H1 (cell line): ENCODE measurements around the gene CIDEA. TPM values are rescaled to one million over a fixed set of nuclear protein-coding genes. Genes with fewer than 3 reads are reported as not detected.

Source experiments
- CTCF ChIA-PET: fragments of 300-600 bp; sonication (Branson Sonifier 250); formaldehyde crosslinking; loops from one replicate; lab custom pipeline; 2021; ENCODE audit not compliant: partially characterized antibody; lab: Charles Lee
- POLR2A ChIA-PET: fragments of 300-600 bp; sonication (Branson Sonifier 250); formaldehyde crosslinking; loops from one replicate; lab custom pipeline; 2021; ENCODE audit warnings: inconsistent platforms; ENCODE audit not compliant: partially characterized antibody; lab: Charles Lee
- DNase-seq, 2 experiments: peaks; one replicate each; pipeline versions ENCODE4 v3.0.0 to v3.0.0-alpha.2; 2010 to 2022; ENCODE audit warnings: low spot score in 2 of 2, low read depth in 1 of 2, mixed read lengths in 1 of 2
- FAIRE-seq: peaks from 2 replicates; lab custom pipeline; 2011; peaks lifted over from hg19 to GRCh38; lab: Jason Lieb, UNC
- H2AFZ ChIP-seq: 2 replicates; pipeline ENCODE4 v1.8.1; 2012; ENCODE audit warnings: low read length, inconsistent platforms
- H2AK5ac ChIP-seq: 2 replicates; pipeline ENCODE4 v1.6.1; 2013; ENCODE audit warnings: low read depth, low read length
- H2BK120ac ChIP-seq: replicated peaks from 2 replicates; pipeline ENCODE3; 2013; ENCODE audit warnings: low read depth, low read length, inconsistent platforms
- H2BK12ac ChIP-seq: 2 replicates; pipeline ENCODE4 v1.6.1; 2013; ENCODE audit warnings: low read depth, low read length
- H2BK15ac ChIP-seq: 2 replicates; pipeline ENCODE4 v1.6.1; 2013; ENCODE audit warnings: low read length
- H2BK20ac ChIP-seq: 2 replicates; pipeline ENCODE4 v1.6.1; 2013; ENCODE audit warnings: low read length
- H2BK5ac ChIP-seq: 2 replicates; pipeline ENCODE4 v1.6.1; 2013; ENCODE audit warnings: low read depth, low read length
- H3K14ac ChIP-seq: 2 replicates; pipeline ENCODE4 v1.6.1; 2013; ENCODE audit warnings: inconsistent platforms; ENCODE audit not compliant: insufficient read length
- H3K18ac ChIP-seq: 2 replicates; pipeline ENCODE4 v1.6.1; 2013; ENCODE audit warnings: low read length; ENCODE audit errors: extremely low read depth
- H3K23ac ChIP-seq: 2 replicates; pipeline ENCODE4 v1.6.1; 2013; ENCODE audit warnings: inconsistent platforms; ENCODE audit not compliant: insufficient read length
- H3K23me2 ChIP-seq: 2 replicates; pipeline ENCODE4 v1.6.1; 2013; ENCODE audit warnings: low read depth, low read length
- H3K27ac ChIP-seq: 2 replicates; pipeline ENCODE4 v1.6.1; 2011; ENCODE audit warnings: low read depth, low read length, inconsistent platforms
- H3K27me3 ChIP-seq, 4 experiments: replicated peaks in 1 of 4; 1 replicate in 1 of 4; 2 replicates in 3 of 4; pipeline versions ENCODE4 v1.6.1 to v1.8.1; 2011 to 2013; ENCODE audit warnings: low read length in 3 of 4, mild to moderate bottlenecking in 3 of 4, inconsistent platforms in 2 of 4, mixed read lengths in 2 of 4, moderate library complexity in 1 of 4; ENCODE audit not compliant: control insufficient read depth in 3 of 4, insufficient read depth in 3 of 4; ENCODE audit errors: extremely low read depth in 1 of 4
- H3K36me3 ChIP-seq, 4 experiments: 2 replicates each; pipeline versions ENCODE4 v1.6.1 to v1.8.1; 2011 to 2013; ENCODE audit warnings: mild to moderate bottlenecking in 4 of 4, low read length in 3 of 4, moderate library complexity in 2 of 4, control low read depth in 1 of 4, inconsistent platforms in 1 of 4; ENCODE audit not compliant: insufficient read depth in 4 of 4, control insufficient read depth in 2 of 4
- H3K4ac ChIP-seq: replicated peaks from 2 replicates; pipeline ENCODE3; 2013; ENCODE audit warnings: low read length, low read depth, mixed read lengths, inconsistent platforms; ENCODE audit not compliant: insufficient read length
- H3K4me1 ChIP-seq, 4 experiments: replicated peaks in 1 of 4; 1 replicate in 1 of 4; 2 replicates in 3 of 4; pipeline versions ENCODE4 v1.6.1 to v1.8.1; 2011 to 2013; ENCODE audit warnings: low read length in 3 of 4, inconsistent platforms in 2 of 4, mixed read lengths in 1 of 4; ENCODE audit not compliant: insufficient read depth in 4 of 4, control insufficient read depth in 3 of 4
- H3K4me2 ChIP-seq, 2 experiments: 2 replicates each; pipeline versions ENCODE4 v1.6.1 to v1.8.1; 2011 to 2013; ENCODE audit warnings: low read depth in 2 of 2, low read length in 2 of 2, control low read depth in 1 of 2, inconsistent platforms in 1 of 2, mild to moderate bottlenecking in 1 of 2; ENCODE audit not compliant: insufficient read depth in 1 of 2
- H3K4me3 ChIP-seq, 4 experiments: fragments of 200-600, 300-600 bp in 1 of 4; sonication (generic), shearing (Covaris generic), sonication (Bioruptor Twin) in 1 of 4; 2 replicates each; pipeline versions ENCODE4 v1.5.1 to v1.8.1; 2011 to 2016; ENCODE audit warnings: low read length in 4 of 4, low read depth in 3 of 4, control low read depth in 2 of 4, inconsistent platforms in 2 of 4, mild to moderate bottlenecking in 2 of 4, mixed read lengths in 1 of 4, moderate library complexity in 1 of 4; ENCODE audit not compliant: insufficient read depth in 2 of 4; ENCODE audit errors: extremely low read depth in 1 of 4
- H3K56ac ChIP-seq: replicated peaks from 2 replicates; pipeline ENCODE3; 2013; ENCODE audit warnings: low read depth, mild to moderate bottlenecking, mixed read lengths, low read length, inconsistent platforms; ENCODE audit not compliant: insufficient read length
- H3K79me1 ChIP-seq: 2 replicates; pipeline ENCODE4 v1.6.1; 2013; ENCODE audit warnings: low read depth, low read length, control low read depth
- H3K79me2 ChIP-seq, 2 experiments: 2 replicates each; pipeline versions ENCODE4 v1.6.1 to v1.8.1; 2012 to 2013; ENCODE audit warnings: low read length in 2 of 2, mild to moderate bottlenecking in 2 of 2, inconsistent platforms in 1 of 2; ENCODE audit not compliant: insufficient read depth in 2 of 2, control insufficient read depth in 1 of 2
- H3K9ac ChIP-seq, 4 experiments: replicated peaks in 1 of 4; 1 replicate in 1 of 4; 2 replicates in 3 of 4; pipeline versions ENCODE4 v1.6.1 to v1.8.1; 2011 to 2013; ENCODE audit warnings: low read depth in 3 of 4, low read length in 3 of 4, control low read depth in 2 of 4, mild to moderate bottlenecking in 2 of 4, moderate library complexity in 2 of 4, inconsistent platforms in 1 of 4; ENCODE audit errors: extremely low read depth in 1 of 4
- H3K9me3 ChIP-seq, 2 experiments: 2 replicates each; pipeline versions ENCODE4 v1.6.1 to v1.8.1; 2012 to 2013; ENCODE audit warnings: mild to moderate bottlenecking in 2 of 2, moderate library complexity in 2 of 2, control low read depth in 1 of 2, inconsistent platforms in 1 of 2, low read depth in 1 of 2, low read length in 1 of 2, mixed read lengths in 1 of 2; ENCODE audit not compliant: insufficient read depth in 2 of 2
- H4K20me1 ChIP-seq, 2 experiments: replicated peaks in 1 of 2; 2 replicates each; pipeline versions ENCODE3 to v1.8.1; 2011 to 2013; ENCODE audit warnings: inconsistent platforms in 2 of 2, low read length in 2 of 2, mild to moderate bottlenecking in 1 of 2; ENCODE audit not compliant: insufficient read depth in 2 of 2, control insufficient read depth in 1 of 2
- H4K5ac ChIP-seq: 2 replicates; pipeline ENCODE4 v1.6.1; 2013; ENCODE audit warnings: low read length, low read depth, mixed read lengths, inconsistent platforms; ENCODE audit not compliant: insufficient read length
- H4K8ac ChIP-seq: 2 replicates; pipeline ENCODE4 v1.8.0; 2013; ENCODE audit warnings: mild to moderate bottlenecking, moderate library complexity, low read length, inconsistent platforms; ENCODE audit not compliant: insufficient read depth; ENCODE audit errors: extremely low read depth
- H4K91ac ChIP-seq: replicated peaks from 2 replicates; pipeline ENCODE3; 2013; ENCODE audit warnings: low read length, mixed read lengths, inconsistent platforms; ENCODE audit not compliant: insufficient read length
- POU5F1 ChIP-seq: IDR thresholded peaks from 2 replicates; pipeline ENCODE4 v1.6.1; 2011; ENCODE audit warnings: low read depth, mild to moderate bottlenecking, low read length, moderate library complexity
- TEAD4 ChIP-seq: IDR thresholded peaks from 2 replicates; pipeline ENCODE4 v1.6.1; 2012; ENCODE audit warnings: low read depth, low read length, inconsistent platforms, mixed read lengths
- WGBS, 2 experiments: shearing (Covaris generic) in 1 of 2; methylation state at CpG; one replicate each; pipeline versions ENCODE4 v1.1.6 to v1.1.7; 2013 to 2015; ENCODE audit warnings: low lambda C conversion rate in 2 of 2, mixed read lengths in 2 of 2, inconsistent platforms in 1 of 2, low coverage in 1 of 2, missing lambda C conversion rate in 1 of 2; ENCODE audit not compliant: insufficient replicate concordance in 2 of 2, insufficient coverage in 1 of 2, insufficient read length in 1 of 2; ENCODE audit errors: extremely low coverage in 1 of 2, missing lambda C conversion rate in 1 of 2; 5-methylcytosine and 5-hydroxymethylcytosine counted together
- polyA plus RNA-seq, 7 experiments: library from polyadenylated mRNA; depleted of rRNA in 3 of 7; stranded (reverse) in 5 of 7; unstranded in 2 of 7; fragments of >200 nt in 5 of 7; fragments of 200-250 nt in 2 of 7; gene quantifications; 1 replicate in 5 of 7; 2 replicates in 1 of 7; 4 replicates in 1 of 7; pipeline versions ENCODE4 v1.2.1 to v1.2.3, GENCODE V29; 2011 to 2013; ENCODE audit warnings: missing spikeins in 2 of 7, mixed read lengths in 2 of 7
- total RNA-seq: library from RNA; stranded (reverse); fragmentation: NEBNext Ultra II Directional; extraction: Animal tissue kit (Norgen Biotek cat#: 25700); gene quantifications from 2 replicates; pipeline ENCODE4 v1.2.1, GENCODE V29; 2021

The CIDEA gene
- total and polyA plus RNA-seq, 2 of the 8 experiments (the other 6 are each of a cell fraction or from before 2014, with no cell fraction given): not detected

DNA sequence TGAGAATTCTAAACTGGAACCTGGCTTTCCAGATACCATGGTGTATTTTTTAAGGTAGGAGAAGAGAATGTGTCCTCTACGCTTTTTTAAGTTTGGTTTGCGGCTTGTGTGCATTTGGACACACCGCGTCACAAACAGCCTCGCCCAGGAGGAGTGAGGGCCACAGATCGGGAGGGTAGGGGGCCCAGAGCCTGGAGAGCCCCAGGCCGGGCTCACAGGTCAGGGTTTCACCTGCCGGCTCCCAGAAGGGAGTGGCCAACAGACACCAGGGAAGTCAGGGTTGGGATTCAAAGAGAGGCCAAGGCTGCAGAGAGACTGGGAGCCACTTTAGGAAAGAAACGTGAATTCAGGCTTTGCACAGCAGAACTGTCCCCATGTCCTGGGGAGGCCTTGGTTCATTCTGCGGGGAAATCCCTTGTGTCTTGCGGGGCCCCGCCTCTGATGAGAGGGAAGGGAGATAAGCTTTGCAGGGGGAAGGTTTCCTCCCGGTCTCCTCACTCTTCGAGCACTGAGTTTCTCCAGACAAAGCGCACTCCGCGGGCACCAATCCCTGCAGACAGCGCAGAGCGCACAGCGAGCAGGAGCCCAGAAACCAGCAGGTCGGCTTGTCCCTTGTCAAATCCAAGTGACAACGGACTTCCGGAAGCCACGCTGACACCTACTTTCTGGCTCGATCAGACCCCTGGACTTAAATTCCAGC is 51.9 kb downstream of the CIDEA start:
- H4K91ac ChIP-seq: no peak overlapping the region
- 44% methylated on average over 24 of the region's 25 CpGs; no CpG with 5 or more reads in 1 of the 2 experiments for WGBS, 2 experiments
- H2BK5ac ChIP-seq: no peak overlapping the region
- H4K8ac ChIP-seq: no peak overlapping the region; the same call in 1 of the 2 replicates
- peak overlapping the region; percentile 18; the same call in 1 of the 2 replicates for H2BK12ac ChIP-seq
- no peak overlapping the region for H3K27ac ChIP-seq
- peaks cover 0 to 3% of the 10 kb centered on the region in 2 experiments for H4K20me1 ChIP-seq
- no peak for TF ChIP-seq TEAD4
- TF ChIP-seq POU5F1: no peak
- no peaks in the 10 kb centered on the region for H3K9me3 ChIP-seq
- H3K4me1 ChIP-seq: peaks cover 0 to 16% (median 12%) of the 10 kb centered on the region in 4 experiments; a peak in 6 of 7 replicates
- no peak overlapping the region for H3K56ac ChIP-seq
- H3K14ac ChIP-seq: no peak overlapping the region
- no peak overlapping the region for H2BK120ac ChIP-seq
- no peak overlapping the region for H2BK20ac ChIP-seq
- no peak overlapping the region for H2AFZ ChIP-seq
- peak overlapping the region in 2 of 4 experiments; percentile 21 to 81; a peak in 4 of 8 replicates for H3K4me3 ChIP-seq
- ChIA-PET CTCF (interaction anchor here (1.0 to 2.4 kb wide), 4 partner anchors 9 to 34 kb away, joined by 3 to 11 read pairs (median 4); no protein-coding TSS in a partner anchor), POLR2A (interaction anchor here (1.1 to 6.1 kb wide), 6 partner anchors 9 to 30 kb away, joined by 3 to 49 read pairs (median 5); no protein-coding TSS in a partner anchor)
- H3K23me2 ChIP-seq: peaks cover 11% of the 10 kb centered on the region
- H2AK5ac ChIP-seq: no peak overlapping the region
- no peak for FAIRE-seq
- H3K36me3 ChIP-seq: peaks cover 0 to 10% (median 2%) of the 10 kb centered on the region in 4 experiments; a peak in 3 of 8 replicates
- H3K79me1 ChIP-seq: no peaks in the 10 kb centered on the region
- no peak overlapping the region for H3K18ac ChIP-seq
- H3K23ac ChIP-seq: no peak overlapping the region
- H3K4me2 ChIP-seq: peak overlapping the region; percentile 78 to 94
- H3K4ac ChIP-seq: no peak overlapping the region
- H3K27me3 ChIP-seq: peaks cover 0 to 29% (median 20%) of the 10 kb centered on the region in 4 experiments; a peak in 5 of 7 replicates
- no peak overlapping the region for H3K9ac ChIP-seq
- H4K5ac ChIP-seq: no peak overlapping the region
- DNase-seq: peak in 1 of 2 experiments; percentile 72
- no peak overlapping the region for H2BK15ac ChIP-seq
- H3K79me2 ChIP-seq: peaks cover 0 to 6% of the 10 kb centered on the region in 2 experiments; a peak in 3 of 4 replicates
